Neural progenitor cell (in vitro differentiated cells): ENCODE results near the gene MCUB. TPM values are rescaled to one million over a fixed set of nuclear protein-coding genes. Genes with fewer than 3 reads are reported as not detected.

Source experiments
- DNase-seq: peaks from one replicate; pipeline ENCODE4 v3.0.0-alpha.2; 2016; ENCODE audit warnings: low spot score
- H2AFZ ChIP-seq: fragments of 200-600 bp; sonication (generic); replicated peaks from 2 replicates; pipeline ENCODE4 v1.6.1; 2016; ENCODE audit warnings: antibody characterized with exemption
- H3F3A ChIP-seq: fragments of 200-600 bp; sonication (generic); 2 replicates; pipeline ENCODE4 v1.6.1; 2016; ENCODE audit warnings: antibody characterized with exemption, low read depth
- H3K27ac ChIP-seq: fragments of 200-600 bp; sonication (generic); 2 replicates; pipeline ENCODE4 v1.5.1; 2016; ENCODE audit warnings: mild to moderate bottlenecking
- H3K27me3 ChIP-seq: fragments of 200-600 bp; sonication (generic); 2 replicates; pipeline ENCODE4 v1.6.1; 2016; ENCODE audit warnings: mild to moderate bottlenecking, moderate library complexity
- H3K36me3 ChIP-seq: fragments of 200-600 bp; sonication (generic); 2 replicates; pipeline ENCODE4 v1.5.1; 2016
- H3K4me1 ChIP-seq: fragments of 200-600 bp; sonication (generic); 2 replicates; pipeline ENCODE4 v1.6.1; 2016; ENCODE audit warnings: mixed run types
- H3K4me2 ChIP-seq: fragments of 200-600 bp; sonication (generic); 2 replicates; pipeline ENCODE4 v1.6.1; 2016
- H3K4me3 ChIP-seq: fragments of 200-600 bp; sonication (generic); 2 replicates; pipeline ENCODE4 v1.5.1; 2016
- H3K79me2 ChIP-seq: fragments of 200-600 bp; sonication (generic); 2 replicates; pipeline ENCODE4 v1.6.1; 2016; ENCODE audit warnings: low read depth
- H3K9ac ChIP-seq: fragments of 200-600 bp; sonication (generic); 2 replicates; pipeline ENCODE4 v1.6.1; 2016
- H3K9me3 ChIP-seq: fragments of 200-600 bp; sonication (generic); 2 replicates; pipeline ENCODE4 v1.5.1; 2016; ENCODE audit warnings: low read depth
- H4K20me1 ChIP-seq: fragments of 200-600 bp; sonication (generic); 2 replicates; pipeline ENCODE4 v1.6.1; 2016; ENCODE audit warnings: low read depth
- H3K27ac Mint-ChIP-seq: 3 replicates; pipeline ENCODE4 v1.8.0; 2021; ENCODE audit warnings: mixed read lengths
- H3K27me3 Mint-ChIP-seq: 2 replicates; pipeline ENCODE4 v1.8.0; 2022; ENCODE audit warnings: low read depth, mild to moderate bottlenecking, inconsistent platforms, moderate library complexity, mixed read lengths; ENCODE audit not compliant: insufficient read depth
- H3K36me3 Mint-ChIP-seq: 3 replicates; pipeline ENCODE4 v1.8.0; 2021; ENCODE audit warnings: mixed read lengths
- H3K4me1 Mint-ChIP-seq: 3 replicates; pipeline ENCODE4 v1.8.0; 2021; ENCODE audit warnings: mixed read lengths
- H3K4me3 Mint-ChIP-seq: 3 replicates; pipeline ENCODE4 v1.8.0; 2021; ENCODE audit warnings: mild to moderate bottlenecking, moderate library complexity, mixed read lengths
- H3K9me3 Mint-ChIP-seq: 3 replicates; pipeline ENCODE4 v1.8.0; 2020; ENCODE audit warnings: mixed read lengths
- CTCF ChIP-seq: fragments of 200-600 bp; sonication (generic); IDR thresholded peaks from 2 replicates; pipeline ENCODE4 v1.5.1; 2017; ENCODE audit warnings: antibody characterized with exemption, mild to moderate bottlenecking
- EZH2 ChIP-seq: fragments of 200-600 bp; sonication (generic); IDR thresholded peaks from 2 replicates; pipeline ENCODE4 v1.6.1; 2017; ENCODE audit warnings: antibody characterized with exemption, mild to moderate bottlenecking, moderate library complexity
- EZH2phosphoT487 ChIP-seq: fragments of 200-600 bp; sonication (generic); IDR thresholded peaks from 2 replicates; pipeline ENCODE4 v1.6.1; 2017; ENCODE audit warnings: antibody characterized with exemption
- total RNA-seq: library from RNA; depleted of rRNA; stranded (reverse); fragments of >200 nt; gene quantifications from 2 replicates; pipeline ENCODE4 v1.2.3, GENCODE V29; 2015; ENCODE audit warnings: low replicate concordance

The MCUB gene
- total RNA-seq, 1 donor from 2014 or later, result 30.5 TPM

- Histone ChIP-seq H3K36me3 (no peaks in the 10 kb centered on the region), H4K20me1 (no peaks in the 10 kb centered on the region), H3F3A (no peaks in the 10 kb centered on the region), H3K4me1 (no peaks in the 10 kb centered on the region), H3K9me3 (no peaks in the 10 kb centered on the region), H3K79me2 (no peaks in the 10 kb centered on the region), H3K4me3 (no peak overlapping the region), H3K9ac (no peak overlapping the region), H3K27ac (no peak overlapping the region), H3K4me2 (no peak overlapping the region), H2AFZ (no peak overlapping the region), H3K27me3 (no peaks in the 10 kb centered on the region)
- Mint-ChIP-seq H3K4me1 (no peaks in the 10 kb centered on the region), H3K27ac (no peak overlapping the region), H3K4me3 (no peak overlapping the region), H3K27me3 (no peaks in the 10 kb centered on the region), H3K36me3 (peaks cover 8% of the 10 kb centered on the region), H3K9me3 (peaks cover 47% of the 10 kb centered on the region)
- TF ChIP-seq EZH2, result no peak
- TF ChIP-seq CTCF, result no peak
- no peak for TF ChIP-seq EZH2phosphoT487
- DNase-seq, result no peak
These were observed 47.9 kb downstream of the MCUB start for GRCh38 chr4:109607976-109608375.

GRCh38 chr4:109608879-109609278 lies 48.8 kb downstream of the MCUB start:
- Histone ChIP-seq H3K4me2 (no peak overlapping the region), H3K36me3 (no peaks in the 10 kb centered on the region), H3K27me3 (no peaks in the 10 kb centered on the region), H3K4me3 (no peak overlapping the region), H3K27ac (no peak overlapping the region), H3K9ac (no peak overlapping the region), H4K20me1 (no peaks in the 10 kb centered on the region), H3K9me3 (no peaks in the 10 kb centered on the region), H3K79me2 (no peaks in the 10 kb centered on the region), H3K4me1 (no peaks in the 10 kb centered on the region), H3F3A (no peaks in the 10 kb centered on the region), H2AFZ (no peak overlapping the region)
- TF ChIP-seq CTCF (no peak), EZH2phosphoT487 (no peak), EZH2 (no peak)
- no peak for DNase-seq
- H3K36me3 Mint-ChIP-seq, result peaks cover 8% of the 10 kb centered on the region
- no peaks in the 10 kb centered on the region for H3K27me3 Mint-ChIP-seq
- H3K9me3 Mint-ChIP-seq, result peaks cover 44% of the 10 kb centered on the region
- H3K27ac Mint-ChIP-seq, result no peak overlapping the region
- H3K4me3 Mint-ChIP-seq, result no peak overlapping the region
- no peaks in the 10 kb centered on the region for H3K4me1 Mint-ChIP-seq

GRCh38 chr4:109609431-109609830 lies 49.4 kb downstream of the MCUB start:
- Histone ChIP-seq H3K36me3 (no peaks in the 10 kb centered on the region), H3K79me2 (no peaks in the 10 kb centered on the region), H3K27ac (no peak overlapping the region), H3K4me3 (no peak overlapping the region), H3K27me3 (no peaks in the 10 kb centered on the region), H3K9ac (no peak overlapping the region), H4K20me1 (no peaks in the 10 kb centered on the region), H3K4me2 (no peak overlapping the region), H2AFZ (no peak overlapping the region), H3F3A (no peaks in the 10 kb centered on the region), H3K9me3 (no peaks in the 10 kb centered on the region), H3K4me1 (no peaks in the 10 kb centered on the region)
- no peak overlapping the region for H3K4me3 Mint-ChIP-seq
- H3K36me3 Mint-ChIP-seq, result peaks cover 9% of the 10 kb centered on the region
- H3K4me1 Mint-ChIP-seq, result no peaks in the 10 kb centered on the region
- H3K27me3 Mint-ChIP-seq, result no peaks in the 10 kb centered on the region
- TF ChIP-seq EZH2phosphoT487 (no peak), CTCF (no peak), EZH2 (no peak)
- H3K27ac Mint-ChIP-seq, result no peak overlapping the region
- no peak for DNase-seq
- H3K9me3 Mint-ChIP-seq, result peaks cover 42% of the 10 kb centered on the region

GRCh38 chr4:109610489-109610888 lies 50.4 kb downstream of the MCUB start:
- no peaks in the 10 kb centered on the region for H3K4me1 ChIP-seq
- H3K27me3 ChIP-seq, result no peaks in the 10 kb centered on the region
- no peaks in the 10 kb centered on the region for H4K20me1 ChIP-seq
- H3F3A ChIP-seq, result no peaks in the 10 kb centered on the region
- no peak overlapping the region for H2AFZ ChIP-seq
- Mint-ChIP-seq H3K36me3 (peaks cover 8% of the 10 kb centered on the region), H3K4me3 (no peak overlapping the region), H3K9me3 (peaks cover 33% of the 10 kb centered on the region), H3K4me1 (no peaks in the 10 kb centered on the region), H3K27ac (no peak overlapping the region), H3K27me3 (no peaks in the 10 kb centered on the region)
- DNase-seq, result no peak
- H3K27ac ChIP-seq, result no peak overlapping the region
- H3K9me3 ChIP-seq, result no peaks in the 10 kb centered on the region
- H3K4me3 ChIP-seq, result no peak overlapping the region
- no peak overlapping the region for H3K4me2 ChIP-seq
- H3K9ac ChIP-seq, result no peak overlapping the region
- H3K79me2 ChIP-seq, result no peaks in the 10 kb centered on the region
- TF ChIP-seq EZH2 (no peak), EZH2phosphoT487 (no peak), CTCF (no peak)
- no peaks in the 10 kb centered on the region for H3K36me3 ChIP-seq
